ENCODE results near the gene DSCAML1.

Gene DSCAML1

GRCh38 chr11:117818041-117818873 is 21.2 kb upstream of the DSCAML1 start:
- Histone ChIP-seq H3K36me3 (replicated peaks) (no peaks in the 10 kb centered on the region), H3K27ac (no peak overlapping the region), H3K4me3 (ENCODE audit: low read depth, low read length) (no peak overlapping the region), H3K27me3 (replicated peaks) (no peaks in the 10 kb centered on the region)
- in situ Hi-C loops (cut with HindIII; ENCODE audit: low pct_ligation_motif_present, low sequenced_read_pairs): loop anchor here (25.0 kb wide), 1 partner anchor 381 kb away; no protein-coding TSS in a partner anchor
- peak; percentile 31 for DNase-seq
- TF ChIP-seq CTCF (IDR thresholded peaks at IDR 0.05; ENCODE audit: low read depth, low read length, missing control alignments): no peak

- DNase-seq: peak; percentile 83
- in situ Hi-C loops (cut with HindIII; ENCODE audit: low pct_ligation_motif_present, low sequenced_read_pairs): loop anchor here (25.0 kb wide), 1 partner anchor 380 kb away; no protein-coding TSS in a partner anchor
- TF ChIP-seq CTCF (IDR thresholded peaks at IDR 0.05; ENCODE audit: low read depth, low read length, missing control alignments): peak; percentile 99
- Histone ChIP-seq H3K27me3 (replicated peaks) (no peaks in the 10 kb centered on the region), H3K4me3 (ENCODE audit: low read depth, low read length) (no peak overlapping the region), H3K27ac (no peak overlapping the region), H3K36me3 (replicated peaks) (no peaks in the 10 kb centered on the region)
Observed at GRCh38 chr11:117817368-117818040, 20.5 kb upstream of the DSCAML1 start.

GRCh38 chr11:117816846-117817367 is 19.9 kb upstream of the DSCAML1 start:
- Histone ChIP-seq H3K27ac (no peak overlapping the region), H3K36me3 (replicated peaks) (no peaks in the 10 kb centered on the region), H3K27me3 (replicated peaks) (no peaks in the 10 kb centered on the region), H3K4me3 (ENCODE audit: low read depth, low read length) (no peak overlapping the region)
- no peak for TF ChIP-seq CTCF (IDR thresholded peaks at IDR 0.05; ENCODE audit: low read depth, low read length, missing control alignments)
- DNase-seq: no peak
- in situ Hi-C loops (cut with HindIII; ENCODE audit: low pct_ligation_motif_present, low sequenced_read_pairs): loop anchor here (25.0 kb wide), 1 partner anchor 380 kb away; no protein-coding TSS in a partner anchor

GRCh38 chr11:117816151-117816741 is 19.2 kb upstream of the DSCAML1 start:
- H3K36me3 ChIP-seq (replicated peaks): no peaks in the 10 kb centered on the region
- no peak for TF ChIP-seq CTCF (IDR thresholded peaks at IDR 0.05; ENCODE audit: low read depth, low read length, missing control alignments)
- no peaks in the 10 kb centered on the region for H3K27me3 ChIP-seq (replicated peaks)
- DNase-seq: peak; percentile 30
- H3K4me3 ChIP-seq (ENCODE audit: low read depth, low read length): no peak overlapping the region
- in situ Hi-C loops (cut with HindIII; ENCODE audit: low pct_ligation_motif_present, low sequenced_read_pairs): loop anchor here (25.0 kb wide), 1 partner anchor 379 kb away; no protein-coding TSS in a partner anchor
- no peak overlapping the region for H3K27ac ChIP-seq

GRCh38 chr11:117815262-117815803 is 18.3 kb upstream of the DSCAML1 start:
- in situ Hi-C loops (cut with HindIII; ENCODE audit: low pct_ligation_motif_present, low sequenced_read_pairs): loop anchor here (25.0 kb wide), 1 partner anchor 378 kb away; no protein-coding TSS in a partner anchor
- no peak for DNase-seq
- no peak overlapping the region for H3K27ac ChIP-seq
- TF ChIP-seq CTCF (IDR thresholded peaks at IDR 0.05; ENCODE audit: low read depth, low read length, missing control alignments): no peak
- H3K36me3 ChIP-seq (replicated peaks): no peaks in the 10 kb centered on the region
- H3K27me3 ChIP-seq (replicated peaks): no peaks in the 10 kb centered on the region
- H3K4me3 ChIP-seq (ENCODE audit: low read depth, low read length): no peak overlapping the region

Measured in brain microvascular endothelial cell (primary cell).